HEK293T (cell line): ENCODE results near the gene TMEM186.

Experiments
- ARNT ChIP-seq: fragments of 450-650 bp; IDR thresholded peaks from 2 replicates; pipeline ENCODE4 v1.6.1; 2017; ENCODE audit warnings: mild to moderate bottlenecking
- BHLHE40 ChIP-seq: fragments of 450-650 bp; IDR thresholded peaks from 2 replicates; pipeline ENCODE4 v1.6.1; 2016; ENCODE audit warnings: mild to moderate bottlenecking, moderate library complexity, borderline replicate concordance
- ELF4 ChIP-seq: fragments of 450-650 bp; IDR thresholded peaks from 2 replicates; pipeline ENCODE4 v1.6.1; 2017; ENCODE audit warnings: antibody characterized with exemption
- FOXK2 ChIP-seq: fragments of 450-650 bp; IDR thresholded peaks from 2 replicates; pipeline ENCODE4 v1.6.1; 2016; ENCODE audit warnings: mild to moderate bottlenecking
- FOXM1 ChIP-seq: fragments of 450-650 bp; IDR thresholded peaks from 2 replicates; pipeline ENCODE4 v1.6.1; 2017; ENCODE audit warnings: mild to moderate bottlenecking, borderline replicate concordance
- L3MBTL2 ChIP-seq: fragments of 450-650 bp; conservative IDR thresholded peaks from 2 replicates; pipeline ENCODE4 v1.6.1; 2016; ENCODE audit warnings: mild to moderate bottlenecking
- SP1 ChIP-seq: fragments of 450-650 bp; IDR thresholded peaks from 2 replicates; pipeline ENCODE4 v1.6.1; 2017
- SUZ12 ChIP-seq: fragments of 450-650 bp; IDR thresholded peaks from 2 replicates; pipeline ENCODE4 v1.6.1; 2016; ENCODE audit warnings: mild to moderate bottlenecking
- TARDBP ChIP-seq: fragments of 450-650 bp; IDR thresholded peaks from 2 replicates; pipeline ENCODE4 v1.6.1; 2016
- ZNF384 ChIP-seq: fragments of 450-650 bp; IDR thresholded peaks from 2 replicates; pipeline ENCODE4 v1.6.1; 2016

DNA sequence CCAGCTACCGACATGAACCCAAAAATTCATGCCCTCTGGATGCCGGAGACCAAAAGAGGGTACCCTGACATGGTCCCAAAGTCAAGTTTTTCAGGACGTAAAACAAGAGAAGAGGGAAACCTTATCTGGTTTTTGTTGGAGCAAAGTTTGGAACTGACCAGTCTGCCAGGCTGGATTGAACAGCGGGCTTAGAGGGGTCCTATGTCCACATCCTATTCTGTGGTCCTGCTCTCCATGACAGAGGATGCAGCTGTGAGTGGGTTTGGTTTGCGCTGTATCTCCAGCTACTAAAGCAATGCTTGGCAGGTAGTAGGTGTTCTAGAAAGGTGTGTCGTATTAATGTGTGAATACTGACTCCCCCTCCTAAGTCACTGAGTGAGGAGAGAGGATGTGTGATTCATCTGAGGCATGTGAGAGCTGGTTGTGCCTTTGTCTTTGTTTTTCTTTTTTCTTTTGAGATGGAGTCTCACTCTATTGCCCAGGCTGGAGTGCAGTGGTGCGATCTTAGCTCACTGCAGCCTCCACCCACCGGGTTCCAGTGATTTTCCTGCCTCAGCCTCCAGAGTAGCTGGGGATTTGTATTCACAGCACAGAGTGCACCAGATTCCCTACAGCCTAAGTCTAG lies 31.2 kb upstream of the TMEM186 start:
- TF ChIP-seq FOXM1 = no peak
- TF ChIP-seq FOXK2 = no peak
- no peak for TF ChIP-seq BHLHE40
- TF ChIP-seq ELF4 = no peak
- TF ChIP-seq L3MBTL2 = no peak
- TF ChIP-seq TARDBP = no peak
- no peak for TF ChIP-seq ZNF384
- TF ChIP-seq SP1 = no peak
- TF ChIP-seq SUZ12 = no peak
- TF ChIP-seq ARNT = no peak
